HG02642 (cell line): ENCODE data around the gene PRMT7.
A peak's percentile ranks its signal among the peaks of the same experiment; 100 is the strongest.
"Not testable (repeated sequence)": the region's sequence is repeated elsewhere in the genome, so short reads cannot be mapped to it uniquely, and the experiment has no call there.

Source experiments
- ATAC-seq: cut with Tn5 transposase; IDR thresholded peaks from one replicate; pipeline ENCODE4 v1.9.1; 2021; ENCODE audit warnings: mild to moderate bottlenecking; ENCODE audit not compliant: unreplicated experiment, poor library complexity

Gene PRMT7

GRCh38 chr16:68283801-68284598 lies 26.8 kb upstream of the PRMT7 start:
- ATAC-seq = peak; percentile 45

GRCh38 chr16:68284847-68285246 lies 26.0 kb upstream of the PRMT7 start:
- peak; percentile 49 for ATAC-seq

- no peak for ATAC-seq
Measured at GRCh38 chr16:68285683-68286082, 25.1 kb upstream of the PRMT7 start.

GRCh38 chr16:68286153-68287074 lies 24.4 kb upstream of the PRMT7 start:
- ATAC-seq = no peak

GRCh38 chr16:68287276-68288251 lies 23.3 kb upstream of the PRMT7 start:
- ATAC-seq = no peak

DNA sequence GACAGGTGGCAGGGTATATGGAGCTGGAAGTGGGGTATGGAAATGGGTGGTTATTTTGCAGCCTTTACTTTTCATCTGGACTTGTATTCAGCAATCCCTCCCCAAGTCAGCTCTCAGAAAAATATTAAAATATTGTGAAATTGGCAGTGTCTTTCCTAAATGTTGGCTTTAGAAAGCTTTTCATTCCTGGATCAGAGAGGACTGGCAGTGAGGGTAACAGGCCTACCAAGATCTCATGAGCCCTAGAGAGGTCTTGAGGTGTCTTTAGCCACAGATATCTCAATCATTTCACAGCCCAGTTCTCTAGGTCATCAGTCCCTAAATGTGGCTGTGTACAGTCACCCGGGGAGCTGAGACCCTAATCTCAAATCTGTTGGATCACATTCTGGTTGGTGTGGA lies 22.6 kb upstream of the PRMT7 start:
- no peak for ATAC-seq

- ATAC-seq = not testable (repeated sequence)
Measured at GRCh38 chr16:68288796-68289195, 22.0 kb upstream of the PRMT7 start.

- no peak for ATAC-seq
Measured at GRCh38 chr16:68289202-68289601, 21.6 kb upstream of the PRMT7 start.

- ATAC-seq = peak; percentile 70
Measured at GRCh38 chr16:68289621-68290329, 21.0 kb upstream of the PRMT7 start.

- ATAC-seq = no peak
Measured at GRCh38 chr16:68290450-68290849, 20.4 kb upstream of the PRMT7 start.

DNA sequence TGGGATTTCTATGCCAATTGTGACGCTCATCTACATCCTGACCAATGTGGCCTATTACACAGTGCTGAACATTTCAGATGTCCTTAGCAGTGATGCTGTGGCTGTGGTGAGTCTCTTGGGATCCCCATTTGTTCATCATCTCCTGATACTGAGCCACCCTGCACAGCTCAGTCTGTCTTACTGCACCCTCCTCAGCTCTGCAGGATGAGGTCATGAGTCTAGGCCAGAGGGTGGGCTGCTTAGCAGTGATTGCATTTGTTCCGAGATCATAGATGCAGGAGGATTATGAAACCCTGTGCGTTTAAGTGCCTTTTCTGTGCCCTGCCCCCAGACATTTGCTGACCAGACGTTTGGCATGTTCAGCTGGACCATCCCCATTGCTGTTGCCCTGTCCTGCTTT lies 19.6 kb upstream of the PRMT7 start:
- no peak for ATAC-seq

GRCh38 chr16:68292425-68292824 lies 18.4 kb upstream of the PRMT7 start:
- no peak for ATAC-seq

- no peak for ATAC-seq
Measured at GRCh38 chr16:68296291-68296690, 14.5 kb upstream of the PRMT7 start.

DNA sequence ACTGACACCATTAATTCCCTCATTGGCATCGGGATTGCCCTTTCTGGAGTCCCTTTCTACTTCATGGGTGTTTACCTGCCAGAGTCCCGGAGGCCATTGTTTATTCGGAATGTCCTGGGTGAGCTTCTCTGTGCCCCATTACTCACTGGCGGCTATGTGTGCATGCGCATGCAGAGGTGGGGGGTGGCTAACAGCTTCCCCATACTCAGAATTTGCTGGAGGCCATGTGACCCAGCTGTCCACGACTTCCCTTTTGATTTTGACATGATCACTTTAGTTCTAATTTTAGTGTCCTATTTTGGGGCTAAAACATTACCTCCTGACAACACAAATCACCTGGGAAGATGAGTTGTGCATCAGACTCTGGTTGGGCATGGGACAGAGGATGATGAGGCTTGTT lies 14.1 kb upstream of the PRMT7 start:
- no peak for ATAC-seq

DNA sequence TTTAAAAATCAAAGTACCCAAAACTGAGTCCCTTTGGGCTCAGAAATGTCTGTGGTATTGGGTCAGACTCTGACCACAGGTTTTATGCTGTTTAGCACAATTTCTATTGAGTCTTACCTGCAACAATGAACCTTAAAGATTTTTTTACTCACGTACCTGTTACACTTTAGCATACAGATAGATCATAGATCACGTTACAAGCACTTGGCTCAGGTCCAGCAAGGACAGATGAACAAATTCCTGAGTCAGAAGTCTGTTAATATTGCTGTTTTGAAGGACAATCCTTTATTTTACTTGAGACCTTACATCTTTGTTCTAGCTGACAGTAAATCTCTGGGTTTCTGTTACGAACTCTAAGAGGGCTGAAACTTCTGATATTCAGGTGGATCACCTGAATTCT lies 12.9 kb upstream of the PRMT7 start:
- ATAC-seq = no peak

- no peak for ATAC-seq
Measured at GRCh38 chr16:68298312-68298711, 12.5 kb upstream of the PRMT7 start.

DNA sequence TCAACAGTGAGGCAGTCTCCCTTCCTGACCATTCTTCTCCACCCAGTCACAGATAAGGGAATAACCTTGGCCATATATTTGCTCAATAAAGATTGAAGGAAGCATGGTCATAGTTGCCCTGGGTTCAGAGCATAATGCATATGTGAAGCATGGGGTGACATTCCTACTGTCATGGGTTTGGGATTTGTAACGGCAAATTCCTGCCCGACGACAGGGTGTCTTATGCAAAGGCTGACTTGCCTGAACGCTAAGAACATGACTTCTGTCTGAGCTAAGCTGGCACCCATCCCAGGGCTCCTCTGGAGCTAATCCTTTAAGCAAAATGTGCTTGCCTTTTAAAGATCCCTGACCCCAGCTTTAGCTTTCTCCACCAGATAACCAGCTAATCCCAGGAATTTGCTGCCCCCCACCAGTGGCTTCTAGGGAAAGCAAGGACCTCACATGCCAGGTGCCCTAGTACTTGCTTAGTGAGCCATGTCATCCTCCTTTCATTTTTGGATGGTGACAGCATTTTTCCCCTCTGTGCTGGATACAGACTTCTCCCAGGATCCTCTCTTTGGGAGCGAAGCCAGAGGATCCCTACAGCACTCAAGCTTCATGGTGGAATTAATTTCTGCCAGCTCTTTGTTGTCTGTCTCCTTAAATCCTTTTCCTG lies 11.8 kb upstream of the PRMT7 start:
- ATAC-seq = no peak

DNA sequence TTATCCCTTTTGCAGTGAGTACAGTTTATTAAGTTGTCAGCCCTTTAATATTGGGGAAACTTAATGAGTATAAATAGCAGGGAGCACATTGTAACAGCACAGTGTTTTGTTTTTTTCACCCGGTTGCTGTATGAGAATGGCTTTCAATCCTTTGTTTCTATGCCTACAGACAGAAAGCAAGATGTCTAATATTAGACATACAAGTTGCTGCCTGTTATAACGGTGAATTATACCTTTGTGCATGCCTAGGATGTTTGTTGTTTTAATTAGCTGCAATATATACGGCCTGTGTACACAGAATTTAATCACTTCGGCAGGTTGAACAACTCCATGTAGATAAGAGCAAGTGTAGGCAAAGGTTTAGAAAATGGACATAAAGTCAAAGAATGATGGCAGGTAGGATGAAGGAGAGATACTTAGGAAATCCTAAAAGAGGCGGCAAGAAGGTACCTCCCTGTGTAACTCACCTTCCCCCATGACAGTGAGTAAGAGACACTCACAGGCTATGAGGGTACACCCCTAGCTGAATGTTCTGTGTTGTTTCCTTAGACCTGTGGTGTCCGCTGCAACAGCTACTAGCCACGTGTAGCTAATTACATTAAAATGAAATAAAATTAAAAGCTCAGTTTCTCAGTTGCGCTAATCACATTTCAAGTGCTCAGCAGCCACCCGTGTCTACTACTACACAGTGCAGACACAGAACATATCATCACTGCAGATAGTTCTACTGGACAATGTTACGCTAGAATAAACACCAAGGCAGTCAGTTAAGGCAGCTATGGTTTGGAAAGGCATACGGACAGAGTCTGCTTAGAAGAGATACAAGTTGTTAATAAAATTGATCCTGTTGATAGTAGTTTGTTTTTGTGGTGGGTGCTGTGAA lies 11.0 kb upstream of the PRMT7 start:
- no peak for ATAC-seq
